IMR-90 (cell line): Measurements from ENCODE around the gene TENM4. TPM values are rescaled to one million over a fixed set of nuclear protein-coding genes. Genes with fewer than 3 reads are reported as not detected.

ENCODE experiments used
- ATAC-seq: fragments of 200-7000 bp; cut with Tn5 transposase; 2 replicates; pipeline ENCODE4 v1.9.1; 2020; ENCODE audit warnings: low read depth, mild to moderate bottlenecking, moderate library complexity
- BruUV-seq: library from RNA; stranded (reverse); fragments of 400-500 nt; replicated peaks from 2 replicates; lab custom pipeline; 2021; lab: Mats Ljungman, UMichigan
- CTCF ChIA-PET: fragments of 300-600 bp; formaldehyde crosslinking; extraction: SDS; loops from one replicate; lab custom pipeline; 2021; ENCODE audit warnings: antibody characterized with exemption; lab: Yijun Ruan, JAX
- POLR2A ChIA-PET: fragments of 300-600 bp; sonication (Branson Sonifier 250); formaldehyde crosslinking; loops from one replicate; lab custom pipeline; 2022; ENCODE audit warnings: antibody characterized with exemption; ENCODE audit not compliant: unreplicated experiment; lab: Charles Lee
- DNase-seq: peaks from one replicate; pipeline ENCODE4 v3.0.0; 2013
- H2AFZ ChIP-seq: replicated peaks from 2 replicates; pipeline ENCODE3; 2013; ENCODE audit warnings: low read length, mild to moderate bottlenecking; ENCODE audit not compliant: poor library complexity
- H2AK5ac ChIP-seq: 2 replicates; pipeline ENCODE4 v1.6.1; 2013; ENCODE audit warnings: low read depth, low read length, inconsistent platforms
- H2AK9ac ChIP-seq: replicated peaks from 2 replicates; pipeline ENCODE3; 2013; ENCODE audit warnings: mild to moderate bottlenecking, low read depth, low read length, moderate library complexity; ENCODE audit not compliant: poor library complexity
- H2BK120ac ChIP-seq: 2 replicates; pipeline ENCODE4 v1.6.1; 2013; ENCODE audit warnings: low read depth, low read length, inconsistent platforms
- H2BK15ac ChIP-seq: 3 replicates; pipeline ENCODE4 v1.6.1; 2013; ENCODE audit warnings: low read depth, low read length, inconsistent platforms
- H2BK20ac ChIP-seq: 2 replicates; pipeline ENCODE4 v1.6.1; 2013; ENCODE audit warnings: low read depth, mild to moderate bottlenecking, inconsistent platforms, low read length, moderate library complexity
- H2BK5ac ChIP-seq: 2 replicates; pipeline ENCODE4 v1.6.1; 2013; ENCODE audit warnings: mild to moderate bottlenecking, low read depth, low read length, inconsistent platforms; ENCODE audit not compliant: poor library complexity, severe bottlenecking
- H3K14ac ChIP-seq: replicated peaks from 2 replicates; pipeline ENCODE4 v1.6.1; 2013; ENCODE audit warnings: low read depth, low read length, inconsistent platforms
- H3K18ac ChIP-seq: 2 replicates; pipeline ENCODE4 v1.6.1; 2013; ENCODE audit warnings: low read depth, low read length, control low read depth
- H3K23ac ChIP-seq: 2 replicates; pipeline ENCODE4 v1.6.1; 2013; ENCODE audit warnings: low read depth, low read length, inconsistent platforms
- H3K27ac ChIP-seq: 2 replicates; pipeline ENCODE4 v1.5.1; 2013; ENCODE audit warnings: mild to moderate bottlenecking, control low read depth, low read length; ENCODE audit not compliant: insufficient read depth
- H3K27me3 ChIP-seq: 2 replicates; pipeline ENCODE4 v1.6.1; 2013; ENCODE audit warnings: low read length; ENCODE audit not compliant: control insufficient read depth, insufficient read depth
- H3K36me3 ChIP-seq: 2 replicates; pipeline ENCODE4 v1.6.1; 2013; ENCODE audit warnings: low read length, mixed read lengths; ENCODE audit not compliant: control insufficient read depth, insufficient read depth
- H3K4ac ChIP-seq: 2 replicates; pipeline ENCODE4 v1.6.1; 2013; ENCODE audit warnings: low read depth, low read length, inconsistent platforms
- H3K4me1 ChIP-seq: 2 replicates; pipeline ENCODE4 v1.6.1; 2013; ENCODE audit warnings: low read length, mixed read lengths; ENCODE audit not compliant: control insufficient read depth, insufficient read depth
- H3K4me2 ChIP-seq: 2 replicates; pipeline ENCODE4 v1.6.1; 2013; ENCODE audit warnings: low read depth, mild to moderate bottlenecking, control low read depth, low read length, moderate library complexity
- H3K4me3 ChIP-seq: 2 replicates; pipeline ENCODE4 v1.5.1; 2013; ENCODE audit warnings: low read depth, mild to moderate bottlenecking, control low read depth, low read length, moderate library complexity; ENCODE audit not compliant: insufficient read depth
- H3K56ac ChIP-seq: 2 replicates; pipeline ENCODE4 v1.6.1; 2013; ENCODE audit warnings: low read length, inconsistent platforms; ENCODE audit not compliant: insufficient read depth; ENCODE audit errors: extremely low read depth
- H3K79me1 ChIP-seq, 2 experiments: 2 replicates each; pipeline ENCODE4 v1.6.1; 2013; ENCODE audit warnings: low read length in 2 of 2, inconsistent platforms in 1 of 2, low read depth in 1 of 2
- H3K9ac ChIP-seq: 2 replicates; pipeline ENCODE4 v1.6.1; 2013; ENCODE audit warnings: low read depth, low read length, control low read depth
- H3K9me1 ChIP-seq: 2 replicates; pipeline ENCODE4 v1.6.1; 2013; ENCODE audit warnings: low read length, inconsistent platforms; ENCODE audit not compliant: insufficient read depth
- H3K9me3 ChIP-seq: 2 replicates; pipeline ENCODE4 v1.6.1; 2013; ENCODE audit warnings: low read length; ENCODE audit not compliant: control insufficient read depth, insufficient read depth
- H4K20me1 ChIP-seq: 2 replicates; pipeline ENCODE4 v1.6.1; 2013; ENCODE audit warnings: low read length, inconsistent platforms; ENCODE audit not compliant: insufficient read depth
- H4K5ac ChIP-seq: 2 replicates; pipeline ENCODE4 v1.6.1; 2013; ENCODE audit warnings: mild to moderate bottlenecking, low read depth, low read length, control low read depth
- H4K8ac ChIP-seq, 2 experiments: 2 replicates each; pipeline ENCODE4 v1.6.1; 2013; ENCODE audit warnings: low read depth in 2 of 2, low read length in 2 of 2, control low read depth in 1 of 2, inconsistent platforms in 1 of 2
- H4K91ac ChIP-seq: 2 replicates; pipeline ENCODE4 v1.6.1; 2013; ENCODE audit warnings: low read depth, low read length, inconsistent platforms; ENCODE audit not compliant: insufficient read depth
- BHLHE40 ChIP-seq: fragments of 150-350 bp; IDR thresholded peaks from 2 replicates; pipeline ENCODE4 v1.6.1; 2016; ENCODE audit warnings: mild to moderate bottlenecking, low read depth, low read length
- CEBPB ChIP-seq: IDR thresholded peaks from 2 replicates; pipeline ENCODE4 v1.6.1; 2012; ENCODE audit warnings: low read depth, low read length, improper control_type of control experiment
- CHD1 ChIP-seq: IDR thresholded peaks from 2 replicates; pipeline ENCODE4 v1.6.1; 2012; ENCODE audit warnings: low read depth, low read length, improper control_type of control experiment
- CTCF ChIP-seq: conservative IDR thresholded peaks from 2 replicates; pipeline ENCODE4 v1.5.1; 2012; ENCODE audit warnings: mild to moderate bottlenecking, low read depth, low read length, improper control_type of control experiment
- FOS ChIP-seq: fragments of 150-350 bp; IDR thresholded peaks from 2 replicates; pipeline ENCODE4 v1.6.1; 2016; ENCODE audit warnings: low read depth, low read length
- MAFK ChIP-seq: IDR thresholded peaks from 2 replicates; pipeline ENCODE4 v1.6.1; 2012; ENCODE audit warnings: low read depth, low read length, improper control_type of control experiment
- MAZ ChIP-seq: IDR thresholded peaks from 2 replicates; pipeline ENCODE4 v1.6.1; 2012; ENCODE audit warnings: low read depth, mild to moderate bottlenecking, low read length, improper control_type of control experiment, moderate library complexity, borderline replicate concordance
- MXI1 ChIP-seq: IDR thresholded peaks from 2 replicates; pipeline ENCODE4 v1.6.1; 2012; ENCODE audit warnings: low read depth, mild to moderate bottlenecking, low read length, moderate library complexity, borderline replicate concordance
- NFE2L2 ChIP-seq: fragments of 150-350 bp; IDR thresholded peaks from 2 replicates; pipeline ENCODE4 v1.6.1; 2016; ENCODE audit warnings: low read depth, mild to moderate bottlenecking, low read length
- POLR2A ChIP-seq: IDR thresholded peaks from 2 replicates; pipeline ENCODE4 v1.6.1; 2012; ENCODE audit warnings: mild to moderate bottlenecking, low read depth, low read length
- RAD21 ChIP-seq: IDR thresholded peaks from 2 replicates; pipeline ENCODE4 v1.6.1; 2012; ENCODE audit warnings: low read length, improper control_type of control experiment
- RCOR1 ChIP-seq: IDR thresholded peaks from 2 replicates; pipeline ENCODE4 v1.6.1; 2012; ENCODE audit warnings: mild to moderate bottlenecking, low read length, improper control_type of control experiment; ENCODE audit not compliant: insufficient replicate concordance
- RFX5 ChIP-seq: IDR thresholded peaks from 2 replicates; pipeline ENCODE4 v1.8.0; 2012; ENCODE audit warnings: low read depth, mild to moderate bottlenecking, low read length, moderate library complexity
- SMC3 ChIP-seq: fragments of 150-350 bp; IDR thresholded peaks from 2 replicates; pipeline ENCODE4 v1.6.1; 2016; ENCODE audit warnings: low read depth, mild to moderate bottlenecking, antibody characterized with exemption, low read length, moderate library complexity
- WGBS, 2 experiments: methylation state at CpG; one replicate each; pipeline versions ENCODE4 v1.1.5 to v1.1.7; 2013; ENCODE audit warnings: missing lambda C conversion rate in 2 of 2; ENCODE audit not compliant: insufficient read length in 1 of 2; ENCODE audit errors: extremely low coverage in 2 of 2; 5-methylcytosine and 5-hydroxymethylcytosine counted together
- dilution Hi-C: fragments of 300-500 bp; cut with HindIII; formaldehyde crosslinking; loops from one replicate; pipeline ENCODE4 v1.14.3; 2018; ENCODE audit warnings: low sequenced_read_pairs; ENCODE audit not compliant: unreplicated experiment
- in situ Hi-C: fragments of 300-500 bp; cut with MboI; formaldehyde crosslinking; loops from 3 replicates; pipeline ENCODE4 v1.14.3; 2019; ENCODE audit warnings: low sequenced_read_pairs, inconsistent platforms, mixed read lengths
- intact Hi-C: fragments of 100-400 bp; cut with micrococcal nuclease; formaldehyde crosslinking; loops from 2 replicates; pipeline ENCODE4 v1.10.0; 2022
- polyA plus RNA-seq, 3 experiments: library from polyadenylated mRNA; depleted of rRNA; stranded (reverse); fragments of >200 nt; gene quantifications; 2 replicates each; pipeline ENCODE4 v1.2.3, GENCODE V29; 2012; ENCODE audit warnings: low replicate concordance in 1 of 3
- total RNA-seq: library from RNA; depleted of rRNA; stranded (reverse); fragments of >200 nt; gene quantifications from 2 replicates; pipeline ENCODE4 v1.2.3, GENCODE V29; 2012
- TF ChIP-seq, protein P1 (sequence below): fragments of 150-350 bp; IDR thresholded peaks from 2 replicates; pipeline ENCODE4 v1.6.1; 2016; ENCODE audit warnings: low read depth, mild to moderate bottlenecking, low read length, moderate library complexity, borderline replicate concordance
- TF ChIP-seq, protein P2 (sequence below): fragments of 150-350 bp; IDR thresholded peaks from 2 replicates; pipeline ENCODE4 v1.6.1; 2017; ENCODE audit warnings: mild to moderate bottlenecking, antibody characterized with exemption, low read length, low read depth

TENM4 gene
- total and polyA plus RNA-seq, 2 of the 4 experiments (the other 2 are of a cell fraction): 7.4 to 9.0 TPM

DNA sequence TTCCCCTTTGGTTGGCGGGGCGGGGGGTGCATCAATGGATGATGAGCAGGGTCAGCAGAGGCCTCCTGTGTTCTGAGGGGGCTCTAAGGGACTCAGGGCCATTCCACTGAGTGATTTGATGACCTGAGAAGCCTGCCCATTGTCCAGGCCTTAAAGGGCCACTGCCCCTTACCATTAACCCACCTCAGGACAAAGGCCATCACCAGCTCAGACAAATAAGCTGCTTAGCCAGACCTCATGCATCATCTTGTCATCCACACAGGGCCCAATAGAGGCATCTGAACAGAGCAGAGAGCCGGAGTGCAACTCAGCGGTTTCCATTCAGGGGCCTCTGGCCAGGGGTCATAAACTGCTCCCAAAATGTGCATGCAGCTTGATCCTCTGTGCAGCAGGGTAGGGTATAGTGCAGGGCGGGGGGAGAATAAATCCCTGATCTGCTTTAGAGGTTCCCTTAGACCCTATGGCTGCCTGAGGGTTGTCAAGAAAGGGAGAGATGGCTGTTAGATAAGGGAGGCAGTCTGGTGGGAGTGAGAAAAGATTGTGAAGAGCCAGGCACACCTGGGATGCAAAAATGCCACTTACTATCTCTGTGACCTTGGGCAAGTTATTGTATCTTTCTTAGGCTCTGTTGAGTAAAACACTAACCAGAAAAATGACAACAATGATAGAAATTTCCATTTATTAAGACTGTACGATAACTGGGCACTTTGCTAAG is 490.7 kb downstream of the TENM4 start:
- H3K4me3 ChIP-seq: no peak overlapping the region
- no peak overlapping the region for H2AFZ ChIP-seq
- H3K56ac ChIP-seq: no peak overlapping the region
- H3K4me1 ChIP-seq: peaks cover 5% of the 10 kb centered on the region; the same call in 1 of the 2 replicates
- H3K4ac ChIP-seq: no peak overlapping the region
- no peak overlapping the region for H4K91ac ChIP-seq
- no peaks in the 10 kb centered on the region for H3K36me3 ChIP-seq
- no peaks in the 10 kb centered on the region; the same call in 1 of the 2 replicates for H3K9me3 ChIP-seq
- no peak overlapping the region for H3K18ac ChIP-seq
- no peaks in the 10 kb centered on the region for H3K79me1 ChIP-seq
- WGBS, 2 experiments: 100% methylated on average over 1 of the region's 6 CpGs; no CpG with 5 or more reads in 1 of the 2 experiments
- no peak overlapping the region for H2AK9ac ChIP-seq
- in situ Hi-C loops: no loop called here
- H3K9me1 ChIP-seq: 0 out of 2 replicates have a peak, but pooled peaks cover 3% of the 10 kb centered on the region
- no peak overlapping the region for H3K23ac ChIP-seq
- no peak overlapping the region for H3K14ac ChIP-seq
- H2BK5ac ChIP-seq: no peak overlapping the region
- no peaks in the 10 kb centered on the region for H4K20me1 ChIP-seq
- no peak overlapping the region for H3K27ac ChIP-seq
- TF ChIP-seq RCOR1 (no peak), MAZ (no peak), CTCF (no peak), SMC3 (no peak), MAFK (no peak), FOS (no peak), RFX5 (no peak), CEBPB (no peak), MXI1 (no peak), RAD21 (no peak), POLR2A (no peak), NFE2L2 (no peak), BHLHE40 (no peak), CHD1 (no peak)
- TF ChIP-seq, protein P1, sequence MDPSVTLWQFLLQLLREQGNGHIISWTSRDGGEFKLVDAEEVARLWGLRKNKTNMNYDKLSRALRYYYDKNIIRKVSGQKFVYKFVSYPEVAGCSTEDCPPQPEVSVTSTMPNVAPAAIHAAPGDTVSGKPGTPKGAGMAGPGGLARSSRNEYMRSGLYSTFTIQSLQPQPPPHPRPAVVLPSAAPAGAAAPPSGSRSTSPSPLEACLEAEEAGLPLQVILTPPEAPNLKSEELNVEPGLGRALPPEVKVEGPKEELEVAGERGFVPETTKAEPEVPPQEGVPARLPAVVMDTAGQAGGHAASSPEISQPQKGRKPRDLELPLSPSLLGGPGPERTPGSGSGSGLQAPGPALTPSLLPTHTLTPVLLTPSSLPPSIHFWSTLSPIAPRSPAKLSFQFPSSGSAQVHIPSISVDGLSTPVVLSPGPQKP: no peak
- TF ChIP-seq, protein P2, sequence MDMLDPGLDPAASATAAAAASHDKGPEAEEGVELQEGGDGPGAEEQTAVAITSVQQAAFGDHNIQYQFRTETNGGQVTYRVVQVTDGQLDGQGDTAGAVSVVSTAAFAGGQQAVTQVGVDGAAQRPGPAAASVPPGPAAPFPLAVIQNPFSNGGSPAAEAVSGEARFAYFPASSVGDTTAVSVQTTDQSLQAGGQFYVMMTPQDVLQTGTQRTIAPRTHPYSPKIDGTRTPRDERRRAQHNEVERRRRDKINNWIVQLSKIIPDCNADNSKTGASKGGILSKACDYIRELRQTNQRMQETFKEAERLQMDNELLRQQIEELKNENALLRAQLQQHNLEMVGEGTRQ: no peak
- no TSS peak for BruUV-seq
- H4K5ac ChIP-seq: no peak overlapping the region
- ChIA-PET POLR2A (no interaction called here), CTCF (no interaction called here)
- no peak overlapping the region for H2AK5ac ChIP-seq
- ATAC-seq (no peak), DNase-seq (no peak)
- H3K4me2 ChIP-seq: no peak overlapping the region
- dilution Hi-C loops: no loop called here
- intact Hi-C loops: no loop called here
- H2BK120ac ChIP-seq: no peak overlapping the region
- H2BK20ac ChIP-seq: no peak overlapping the region
- no peak overlapping the region for H4K8ac ChIP-seq
- H3K27me3 ChIP-seq: no peaks in the 10 kb centered on the region
- no peak overlapping the region for H3K9ac ChIP-seq
- H2BK15ac ChIP-seq: no peak overlapping the region
